Measurements from ENCODE around the gene TRABD2A. TPM values are rescaled to one million over a fixed set of nuclear protein-coding genes. Genes with fewer than 3 reads are reported as not detected.

TRABD2A gene
- total and polyA plus RNA-seq, 2 of the 13 experiments (the other 11 are each of a cell fraction or from before 2014, with no cell fraction given), result 0.15 TPM; not detected in 1

GRCh38 chr2:84919885-84920580 is 39.1 kb upstream of the TRABD2A start (continued):
- TF ChIP-seq ZNF574 (CRISPR knock-in tag; IDR thresholded peaks at IDR 0.05) (no peak), ZNF550 (CRISPR knock-in tag; IDR thresholded peaks at IDR 0.05; ENCODE audit: borderline replicate concordance) (no peak), CBFB (CRISPR knock-in tag; IDR thresholded peaks at IDR 0.05) (no peak), YY1 (IDR thresholded peaks at IDR 0.05; ENCODE audit: insufficient read depth, insufficient replicate concordance, low read depth, low read length) (no peak), ZNF513 (CRISPR knock-in tag; conservative IDR thresholded peaks at IDR 0.05) (no peak), DRAP1 (CRISPR knock-in tag; IDR thresholded peaks at IDR 0.05) (peak; percentile 25; the same call in 1 of the 2 replicates), THAP8 (CRISPR knock-in tag; IDR thresholded peaks at IDR 0.05; ENCODE audit: borderline replicate concordance) (no peak), HDAC1 (CRISPR knock-in tag; IDR thresholded peaks at IDR 0.05) (peak; percentile 47), POLR2AphosphoS2 (IDR thresholded peaks at IDR 0.05; ENCODE audit: low read depth, low read length) (no peak), LBX2 (CRISPR knock-in tag; IDR thresholded peaks at IDR 0.05; ENCODE audit: borderline replicate concordance) (no peak), ZNF274 (CRISPR knock-in tag; IDR thresholded peaks at IDR 0.05) (no peak), ZNF20 (CRISPR knock-in tag; IDR thresholded peaks at IDR 0.05) (no peak), HCFC1 (IDR thresholded peaks at IDR 0.05; ENCODE audit: low read depth, low read length) (no peak), ZNF652 (CRISPR knock-in tag; IDR thresholded peaks at IDR 0.05; ENCODE audit: borderline replicate concordance, low read depth) (no peak), CHD2 (IDR thresholded peaks at IDR 0.05; ENCODE audit: low read depth, low read length) (no peak), HNRNPL (IDR thresholded peaks at IDR 0.05; ENCODE audit: low read depth, low read length) (no peak), ZNF619 (CRISPR knock-in tag; IDR thresholded peaks at IDR 0.05) (no peak), CBX5 (CRISPR knock-in tag; IDR thresholded peaks at IDR 0.05; ENCODE audit: borderline replicate concordance) (no peak), ETS1 (CRISPR knock-in tag; IDR thresholded peaks at IDR 0.05) (no peak), ZNF530 (CRISPR knock-in tag; IDR thresholded peaks at IDR 0.05; ENCODE audit: low read depth) (no peak), ESRRA (CRISPR knock-in tag; IDR thresholded peaks at IDR 0.05; ENCODE audit: low read depth) (peak; percentile 79), PRMT3 (CRISPR knock-in tag; IDR thresholded peaks at IDR 0.05; ENCODE audit: borderline replicate concordance, low read depth) (no peak), MBD4 (IDR thresholded peaks at IDR 0.05; ENCODE audit: borderline replicate concordance, low read length) (peak; percentile 85; the same call in 1 of the 2 replicates), MEIS1 (CRISPR knock-in tag; IDR thresholded peaks at IDR 0.05; ENCODE audit: borderline replicate concordance) (no peak)
